ENCODE data around the gene LRP8.

LRP8 gene

GRCh38 chr1:53359225-53359933 is 31.5 kb upstream of the LRP8 start:
- no peak for DNase-seq

- DNase-seq, result no peak
Measured at GRCh38 chr1:53356637-53357036, 28.8 kb upstream of the LRP8 start.

- DNase-seq, result no peak
Measured at GRCh38 chr1:53354119-53354518, 26.2 kb upstream of the LRP8 start.

- DNase-seq, result no peak
Measured at GRCh38 chr1:53352561-53352960, 24.7 kb upstream of the LRP8 start.

- no peak for DNase-seq
Measured at GRCh38 chr1:53350853-53351767, 23.2 kb upstream of the LRP8 start.

GRCh38 chr1:53349968-53350852 is 22.3 kb upstream of the LRP8 start:
- DNase-seq, result no peak

GRCh38 chr1:53349369-53349835 is 21.5 kb upstream of the LRP8 start:
- DNase-seq, result no peak

- no peak for DNase-seq
Measured at GRCh38 chr1:53348486-53349368, 20.9 kb upstream of the LRP8 start.

- no peak for DNase-seq
Measured at GRCh38 chr1:53346814-53347176, 18.9 kb upstream of the LRP8 start.

GRCh38 chr1:53345996-53346813 is 18.3 kb upstream of the LRP8 start:
- DNase-seq, result no peak

- no peak for DNase-seq
Measured at GRCh38 chr1:53344921-53345838, 17.3 kb upstream of the LRP8 start.

GRCh38 chr1:53343831-53344668 is 16.2 kb upstream of the LRP8 start:
- DNase-seq, result no peak

- DNase-seq, result no peak
Measured at GRCh38 chr1:53342735-53343470, 15.0 kb upstream of the LRP8 start.

GRCh38 chr1:53341961-53342707 is 14.3 kb upstream of the LRP8 start:
- no peak for DNase-seq

- no peak for DNase-seq
Measured at GRCh38 chr1:53341521-53341895, 13.6 kb upstream of the LRP8 start.

GRCh38 chr1:53340660-53341520 is 13.0 kb upstream of the LRP8 start:
- no peak for DNase-seq

Measured in T-helper 9 cell (primary cell).